ENCODE measurements around the gene MYL3.

Gene MYL3

GRCh38 chr3:46849686-46850467 lies 13.4 kb downstream of the MYL3 start:
- no peak for DNase-seq (ENCODE audit: low read depth in 2 of 2)

GRCh38 chr3:46849045-46849631 lies 14.1 kb downstream of the MYL3 start:
- no peak for DNase-seq (ENCODE audit: low read depth in 2 of 2)

GRCh38 chr3:46848271-46849044 lies 14.8 kb downstream of the MYL3 start:
- no peak for DNase-seq (ENCODE audit: low read depth in 2 of 2)

GRCh38 chr3:46847744-46848143 lies 15.5 kb downstream of the MYL3 start:
- no peak for DNase-seq (ENCODE audit: low read depth in 2 of 2)

GRCh38 chr3:46846624-46847542 lies 16.4 kb downstream of the MYL3 start:
- no peak for DNase-seq (ENCODE audit: low read depth in 2 of 2)

- peak; percentile 48 to 59 for DNase-seq (ENCODE audit: low read depth in 2 of 2)
Observed at GRCh38 chr3:46845860-46846623, 17.2 kb downstream of the MYL3 start.

GRCh38 chr3:46845397-46845859 lies 17.8 kb downstream of the MYL3 start:
- no peak for DNase-seq (ENCODE audit: low read depth in 2 of 2)

GRCh38 chr3:46844881-46845312 lies 18.3 kb downstream of the MYL3 start:
- DNase-seq (ENCODE audit: low read depth in 2 of 2): no peak

GRCh38 chr3:46844397-46844796 lies 18.8 kb downstream of the MYL3 start:
- no peak for DNase-seq (ENCODE audit: low read depth in 2 of 2)

GRCh38 chr3:46843508-46843907 lies 19.7 kb downstream of the MYL3 start:
- no peak for DNase-seq (ENCODE audit: low read depth in 2 of 2)

GRCh38 chr3:46840491-46840890 lies 22.8 kb downstream of the MYL3 start:
- no peak for DNase-seq (ENCODE audit: low read depth in 2 of 2)

GRCh38 chr3:46838301-46838700 lies 24.9 kb downstream of the MYL3 start:
- DNase-seq (ENCODE audit: low read depth in 2 of 2): no peak

- DNase-seq (ENCODE audit: low read depth in 2 of 2): no peak
Observed at GRCh38 chr3:46835491-46835890, 27.8 kb downstream of the MYL3 start.

GRCh38 chr3:46835054-46835453 lies 28.2 kb downstream of the MYL3 start:
- no peak for DNase-seq (ENCODE audit: low read depth in 2 of 2)

GRCh38 chr3:46833346-46834300 lies 29.6 kb downstream of the MYL3 start:
- no peak for DNase-seq (ENCODE audit: low read depth in 2 of 2)

GRCh38 chr3:46831841-46832240 lies 31.4 kb downstream of the MYL3 start:
- no peak for DNase-seq (ENCODE audit: low read depth in 2 of 2)

GRCh38 chr3:46831316-46831715 lies 31.9 kb downstream of the MYL3 start:
- no peak for DNase-seq (ENCODE audit: low read depth in 2 of 2)

GRCh38 chr3:46830801-46831200 lies 32.4 kb downstream of the MYL3 start:
- no peak for DNase-seq (ENCODE audit: low read depth in 2 of 2)

- DNase-seq (ENCODE audit: low read depth in 2 of 2): no peak
Observed at GRCh38 chr3:46829699-46830208, 33.5 kb downstream of the MYL3 start.

Data from stimulated activated CD8-positive, alpha-beta memory T cell treated with anti-CD3 and anti-CD28 coated beads, Interleukin-2, amount 100 ng/mL, for 1 hour (primary cell).